ENCODE measurements around the gene XPNPEP1.

The XPNPEP1 gene

DNA sequence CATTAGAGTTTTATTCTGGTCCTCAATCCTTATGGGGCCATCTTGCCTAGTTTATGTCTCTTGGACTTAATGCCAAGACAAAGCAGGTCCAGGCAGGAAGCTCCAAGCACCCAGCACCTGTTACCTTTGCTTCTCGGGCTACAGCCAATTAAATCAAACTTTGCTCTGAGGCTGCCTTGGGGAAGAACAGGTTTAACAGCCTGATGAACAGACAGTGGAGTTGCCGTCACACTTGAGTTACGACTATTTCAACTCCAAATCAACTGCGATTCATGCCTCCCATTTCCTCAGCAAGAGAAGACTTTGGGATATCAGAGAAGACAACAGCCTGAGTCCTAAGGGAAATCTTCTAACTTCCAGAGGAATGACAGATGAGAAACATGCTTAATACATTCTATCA is 62.2 kb downstream of the XPNPEP1 start:
- no peak for DNase-seq

- DNase-seq = no peak
These were observed 64.1 kb downstream of the XPNPEP1 start for GRCh38 chr10:109859221-109859620.

DNA sequence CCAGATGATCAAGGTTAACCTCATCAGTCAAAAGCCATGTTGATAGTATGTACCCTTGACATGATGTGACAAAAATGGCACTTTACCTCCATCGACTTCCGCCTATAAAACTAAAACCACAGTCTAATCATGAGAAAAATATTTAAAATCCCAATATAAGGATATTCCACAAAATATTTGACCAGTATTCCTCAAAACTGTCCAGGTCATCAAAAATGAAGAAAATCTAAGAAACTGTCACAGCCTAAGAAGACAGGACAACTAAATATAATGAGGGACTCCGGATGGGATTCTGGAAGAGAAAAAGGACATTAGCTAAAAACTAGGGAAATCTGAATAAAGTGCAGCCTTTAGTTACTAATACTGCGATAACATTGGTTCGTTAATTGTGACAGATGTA is 67.6 kb downstream of the XPNPEP1 start:
- no peak for DNase-seq

GRCh38 chr10:109853921-109854320 is 69.4 kb downstream of the XPNPEP1 start:
- no peak for DNase-seq

DNA sequence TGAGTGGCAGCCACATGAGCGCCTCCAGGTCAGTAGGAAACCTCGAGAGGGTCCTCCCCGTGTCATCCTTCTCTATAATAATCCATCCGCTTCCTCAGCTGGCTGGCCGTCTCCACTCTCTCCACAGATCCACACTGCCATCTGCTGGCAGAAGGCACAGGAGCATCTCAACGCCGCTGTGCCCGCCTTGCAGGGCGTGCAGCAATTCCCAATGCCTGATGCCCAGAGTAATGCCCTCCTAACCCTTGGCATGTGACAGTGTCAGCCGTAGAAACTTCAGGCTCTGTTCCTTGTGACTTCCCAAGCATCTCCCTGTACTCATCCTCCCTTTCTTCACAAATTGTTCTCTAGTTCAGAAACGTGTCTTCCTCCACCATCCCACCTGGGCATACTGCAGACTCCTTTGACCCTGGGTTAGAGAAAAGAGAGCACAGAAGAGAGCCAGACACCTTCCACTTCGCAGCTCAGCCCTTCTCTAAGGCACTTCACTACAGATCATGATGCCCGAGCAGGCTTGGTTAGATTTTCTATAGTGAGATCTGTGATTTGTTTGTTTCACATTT is 70.8 kb downstream of the XPNPEP1 start:
- DNase-seq = peak; percentile 55

- no peak for DNase-seq
These were observed 71.5 kb downstream of the XPNPEP1 start for GRCh38 chr10:109851616-109852474.

DNA sequence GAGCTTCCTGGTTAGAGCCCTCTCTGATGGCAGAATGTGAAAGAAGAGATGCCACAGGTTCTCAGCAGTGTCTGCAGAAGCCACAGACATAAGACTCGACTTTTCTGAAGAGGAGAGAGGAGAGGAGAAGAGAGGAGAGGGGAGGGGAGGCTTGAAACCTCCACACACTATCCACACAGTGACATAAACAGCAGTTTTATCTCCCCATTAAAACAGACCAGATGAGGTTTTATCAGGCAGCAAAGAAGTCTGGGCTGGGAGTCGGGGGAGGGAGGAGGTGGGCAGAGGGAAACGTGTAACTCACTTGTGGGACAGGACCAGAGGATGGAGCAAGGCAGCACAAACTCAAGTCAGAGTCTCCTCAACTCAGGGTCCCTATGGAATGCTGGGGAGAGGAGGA is 76.5 kb downstream of the XPNPEP1 start:
- DNase-seq = no peak

DNA sequence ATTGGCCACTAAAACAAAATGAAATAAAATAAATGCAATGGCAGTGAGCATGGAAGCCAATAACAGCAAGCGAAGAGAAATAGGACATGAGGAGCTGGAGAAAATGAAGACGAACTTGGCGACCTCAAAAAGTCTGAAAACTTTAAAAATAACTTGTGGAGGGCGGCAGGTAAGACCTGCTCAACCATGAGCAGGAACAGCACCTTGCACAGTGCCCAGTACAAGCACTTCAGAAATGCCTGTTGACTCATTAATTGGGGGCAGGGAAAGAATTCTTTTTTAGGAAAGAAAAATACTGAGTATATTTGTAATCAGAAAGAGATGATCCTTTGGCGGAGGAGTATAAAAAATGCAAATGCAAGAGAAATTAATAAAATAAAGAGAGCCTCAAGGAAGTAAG is 78.0 kb downstream of the XPNPEP1 start:
- no peak for DNase-seq

- no peak for DNase-seq
These were observed 84.6 kb downstream of the XPNPEP1 start for GRCh38 chr10:109838592-109839244.

DNA sequence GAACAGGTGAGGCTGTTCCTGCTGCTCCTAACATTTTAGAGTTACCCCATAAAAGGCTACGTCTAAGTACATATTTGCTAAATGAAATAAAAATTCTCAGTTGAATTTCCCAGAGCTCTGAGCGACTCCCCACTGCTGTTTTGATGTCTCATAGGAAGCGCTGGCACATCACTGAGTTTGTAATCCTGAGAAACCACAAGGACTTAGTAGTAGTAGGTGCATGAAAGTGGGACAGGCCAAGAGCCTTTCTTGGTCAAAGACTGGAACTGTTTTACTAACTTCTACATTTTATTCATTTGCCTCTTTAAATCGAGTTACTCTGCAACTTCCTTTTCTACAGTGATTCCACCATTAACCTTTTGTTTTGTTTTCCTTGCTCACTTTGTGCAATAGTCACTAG is 85.9 kb downstream of the XPNPEP1 start:
- DNase-seq = no peak

DNA sequence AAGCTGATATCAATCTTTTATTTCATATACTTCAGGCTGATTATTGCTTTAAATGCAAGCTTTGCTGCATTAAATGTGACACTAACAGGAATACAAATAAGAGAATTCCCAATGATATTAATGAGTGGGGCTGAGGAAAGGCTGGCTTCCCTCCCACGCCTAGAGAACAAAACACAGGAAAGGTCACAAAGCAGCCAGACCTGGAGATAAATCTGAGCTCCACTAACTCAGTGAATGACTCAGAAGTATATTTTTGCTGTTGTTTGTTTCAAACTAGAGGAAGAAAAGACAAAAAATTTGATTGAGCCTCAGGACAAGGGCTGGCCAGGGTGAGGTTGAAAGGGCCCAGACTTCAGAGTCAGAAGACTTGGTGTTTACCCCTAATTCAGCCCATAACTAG is 88.1 kb downstream of the XPNPEP1 start:
- DNase-seq = no peak

GRCh38 chr10:109831846-109832245 is 91.5 kb downstream of the XPNPEP1 start:
- no peak for DNase-seq

DNA sequence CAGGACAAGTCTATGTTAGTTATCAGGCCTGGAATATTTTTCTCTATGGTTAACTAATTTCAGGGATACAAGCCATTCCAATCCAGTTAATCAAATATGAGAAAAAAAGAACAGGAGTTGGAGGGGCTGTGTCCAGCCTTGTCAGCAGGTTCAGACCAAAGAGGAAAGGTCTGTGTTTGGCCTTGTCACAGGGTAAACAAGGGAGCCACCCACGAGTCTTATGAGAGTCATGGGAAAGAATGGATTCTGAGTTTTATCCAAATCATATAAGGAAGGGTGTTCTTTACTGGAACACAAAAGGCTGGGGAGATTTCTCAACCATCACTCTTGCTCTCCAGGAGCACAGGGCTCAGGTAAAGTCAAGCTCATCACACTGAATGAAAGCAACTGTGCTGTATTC is 99.1 kb downstream of the XPNPEP1 start:
- DNase-seq = no peak

DNA sequence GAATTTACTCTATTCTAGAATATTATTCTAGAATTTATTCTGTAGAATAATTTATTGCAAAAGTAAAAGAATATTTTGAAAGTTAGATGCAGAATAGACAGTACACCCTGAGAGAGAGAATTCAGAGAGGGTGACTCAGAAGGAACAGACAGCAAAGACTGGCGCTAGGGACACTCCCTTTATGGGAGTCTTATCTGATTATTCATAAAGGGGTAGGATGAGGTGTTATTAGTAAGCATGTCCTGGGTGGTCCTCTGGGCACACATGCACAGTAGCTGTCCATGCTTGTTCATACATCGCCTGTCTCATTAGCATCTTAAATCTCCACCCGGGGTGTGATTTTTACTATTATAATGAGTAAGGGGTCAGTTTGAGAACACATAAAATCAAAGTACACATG is 100.1 kb downstream of the XPNPEP1 start:
- no peak for DNase-seq

DNA sequence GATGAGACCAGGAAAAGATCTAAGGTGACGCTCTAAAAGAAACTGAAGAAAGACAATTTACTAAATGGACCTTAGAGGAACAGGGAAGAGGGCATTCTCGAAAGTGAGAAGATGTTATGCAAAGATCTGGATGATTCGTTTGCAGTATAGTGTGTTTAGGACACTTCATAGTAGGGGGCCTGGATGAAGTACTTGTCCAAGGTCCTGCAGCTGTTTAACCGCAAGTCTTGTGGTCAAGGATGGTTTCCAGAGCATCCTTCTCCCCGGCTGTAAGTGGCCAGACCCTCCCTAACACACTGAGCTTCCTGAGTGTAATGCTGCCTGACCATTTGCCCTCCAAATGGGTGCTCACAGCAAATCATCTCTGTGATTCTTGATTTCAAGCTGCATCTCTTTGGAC is 101.6 kb downstream of the XPNPEP1 start:
- DNase-seq = no peak

DNA sequence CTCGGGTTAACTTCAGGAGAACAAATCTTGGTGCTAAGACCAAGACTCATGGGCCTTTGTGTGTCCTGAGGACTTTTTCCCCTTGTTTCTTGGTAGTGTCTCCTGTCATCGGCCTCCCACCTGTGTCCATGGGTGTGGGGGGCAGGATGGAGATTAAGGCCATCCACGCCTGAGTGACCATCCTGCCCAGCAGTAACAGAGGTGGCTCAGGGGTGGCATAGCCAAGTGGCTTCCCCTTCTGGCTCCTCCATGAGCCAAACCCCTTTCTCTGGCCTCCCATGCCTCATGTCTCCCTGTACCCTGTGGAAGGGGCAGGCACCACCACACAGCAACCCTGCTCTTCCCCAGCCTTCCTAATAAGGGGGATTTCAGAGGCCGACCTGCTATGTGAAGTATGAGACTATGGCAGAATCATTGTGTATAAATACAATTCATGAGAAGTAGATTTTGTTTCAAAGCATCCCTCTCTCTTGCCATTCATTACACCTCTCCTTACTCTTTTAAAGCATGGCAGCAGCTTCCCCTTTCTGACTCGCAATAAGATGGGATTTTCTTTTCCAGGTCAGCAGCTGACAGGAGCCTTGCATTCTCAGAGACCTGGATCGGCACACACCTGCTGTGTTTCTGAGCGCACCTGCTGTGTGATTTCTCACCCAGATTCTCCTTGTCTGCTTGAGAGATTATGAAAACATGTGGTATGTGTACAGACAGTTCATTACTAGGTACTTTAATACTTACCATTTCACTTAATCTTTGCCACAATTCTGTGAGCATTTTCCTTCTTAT is 102.5 kb downstream of the XPNPEP1 start:
- no peak for DNase-seq

DNA sequence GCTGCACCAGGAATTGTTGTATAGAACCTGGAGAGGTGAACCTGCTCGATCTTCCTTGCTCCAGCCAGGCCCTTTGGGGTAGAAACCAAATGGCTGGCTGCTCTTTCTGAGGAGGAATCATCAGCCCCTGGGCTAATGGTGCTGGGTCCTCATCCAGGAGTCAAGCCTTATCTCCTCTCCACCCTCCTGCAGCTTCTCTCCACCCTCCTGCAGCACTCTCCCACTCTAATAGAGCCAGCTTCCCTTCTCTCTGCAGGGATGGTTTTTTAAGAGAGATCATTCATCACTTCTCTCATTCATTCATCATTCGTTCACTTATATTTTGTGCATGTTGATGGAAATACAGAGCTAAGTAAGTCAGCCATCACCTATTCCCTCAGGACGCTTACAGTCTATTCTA is 103.5 kb downstream of the XPNPEP1 start:
- no peak for DNase-seq
